ENCODE data around the gene CARD9.
A peak's percentile ranks its signal among the peaks of the same experiment; 100 is the strongest.

The CARD9 gene

GRCh38 chr9:136392538-136393449, 19.3 kb upstream of the CARD9 start (continued):
- no peak for TF ChIP-seq ZNF488 (tag by site-specific recombination; IDR thresholded peaks at IDR 0.05)
- no peak for TF ChIP-seq ZNF23 (tag by site-specific recombination; IDR thresholded peaks at IDR 0.05; ENCODE audit: borderline replicate concordance)
- no peak for TF ChIP-seq ZNF426 (tag by site-specific recombination; IDR thresholded peaks at IDR 0.05)

- TF ChIP-seq ZNF416 (tag by site-specific recombination; IDR thresholded peaks at IDR 0.05) (no peak), ZBTB17 (tag by site-specific recombination; IDR thresholded peaks at IDR 0.05) (no peak), SCRT2 (tag by site-specific recombination; IDR thresholded peaks at IDR 0.05) (peak; percentile 46; the same call in 1 of the 2 replicates), ZNF148 (tag by site-specific recombination; IDR thresholded peaks at IDR 0.05; ENCODE audit: borderline replicate concordance) (no peak), ZNF792 (tag by site-specific recombination; IDR thresholded peaks at IDR 0.05) (no peak)
- Histone ChIP-seq H3K4me1 (ENCODE audit: control insufficient read depth, insufficient read depth, low read length) (no peaks in the 10 kb centered on the region), H3K27ac (ENCODE audit: extremely low read depth, low read depth, low read length) (no peak overlapping the region), H3K9me3 (ENCODE audit: control insufficient read depth, insufficient read depth, low read depth, low read length) (no peaks in the 10 kb centered on the region), H3K36me3 (ENCODE audit: control insufficient read depth in 2 of 2, insufficient read depth in 1 of 2, low read length in 2 of 2) (peaks cover 11 to 94% of the 10 kb centered on the region in 2 experiments), H3K4me3 (ENCODE audit: low read depth, low read length) (no peak overlapping the region)
- ChIA-PET POLR2A (interaction anchor here (1.2 to 1.3 kb wide), 3 partner anchors 14 to 62 kb away, joined by 3 to 5 read pairs (median 4); partner anchors contain the start of gene DNLZ), CTCF (interaction anchor here (1.1 to 5.1 kb wide), 5 partner anchors 10 to 280 kb away, joined by 4 to 23 read pairs (median 5); partner anchors contain the start of gene DNLZ)
These were observed 18.5 kb upstream of the CARD9 start for GRCh38 chr9:136391737-136392537.

- POLR2A ChIA-PET = interaction anchor here (0.6 to 2.0 kb wide), 5 partner anchors 8 to 266 kb away, joined by 3 to 8 read pairs (median 4); no protein-coding TSS in a partner anchor
- H3K4me1 ChIP-seq (ENCODE audit: control insufficient read depth, insufficient read depth, low read length) = no peaks in the 10 kb centered on the region
- H3K9me3 ChIP-seq (ENCODE audit: control insufficient read depth, insufficient read depth, low read depth, low read length) = no peaks in the 10 kb centered on the region
- no peak for TF ChIP-seq ZNF549 (tag by site-specific recombination; IDR thresholded peaks at IDR 0.05)
- no peak for TF ChIP-seq ZNF362 (tag by site-specific recombination; IDR thresholded peaks at IDR 0.05)
- no peak for TF ChIP-seq BCL11B (tag by site-specific recombination; IDR thresholded peaks at IDR 0.05; ENCODE audit: low read depth)
- TF ChIP-seq KLF1 (tag by site-specific recombination; IDR thresholded peaks at IDR 0.05) = peak; percentile 86
- TF ChIP-seq WT1 (tag by site-specific recombination; IDR thresholded peaks at IDR 0.05) = no peak
- no peak for TF ChIP-seq ZNF785 (tag by site-specific recombination; IDR thresholded peaks at IDR 0.05)
- no peak overlapping the region for H3K27ac ChIP-seq (ENCODE audit: extremely low read depth, low read depth, low read length)
- CTCF ChIA-PET = interaction anchor here (1.2 to 5.1 kb wide), 3 partner anchors 12 to 50 kb away, joined by 4 to 23 read pairs (median 8); partner anchors contain the start of gene DNLZ
- no peak overlapping the region for H3K4me3 ChIP-seq (ENCODE audit: low read depth, low read length)
- peaks cover 16 to 92% of the 10 kb centered on the region in 2 experiments for H3K36me3 ChIP-seq (ENCODE audit: control insufficient read depth in 2 of 2, insufficient read depth in 1 of 2, low read length in 2 of 2)
These were observed 15.9 kb upstream of the CARD9 start for GRCh38 chr9:136389396-136389795.

All from HEK293 (cell line).